Gastroesophageal sphincter (tissue), 3 donors: ENCODE measurements around the gene CPNE5.

Experiments
- EP300 ChIP-seq: sonication (generic); formaldehyde crosslinking; IDR thresholded peaks from one replicate; pipeline ENCODE4 v1.6.1; 2017; ENCODE audit warnings: antibody characterized with exemption, mild to moderate bottlenecking
- POLR2A ChIP-seq, 2 donors: fragments of 450-650 bp; IDR thresholded peaks; one replicate each; pipeline ENCODE4 v1.6.1; 2017; ENCODE audit warnings: antibody characterized with exemption in 2 of 2, mild to moderate bottlenecking in 2 of 2, moderate library complexity in 1 of 2
- POLR2AphosphoS5 ChIP-seq: sonication (generic); formaldehyde crosslinking; IDR thresholded peaks from one replicate; pipeline ENCODE4 v1.6.1; 2017; ENCODE audit warnings: antibody characterized with exemption
- TF ChIP-seq, protein P1 (sequence below), 4 experiments: fragments of 200-600 bp in 2 of 4; fragments of 450-650 bp in 2 of 4; sonication (generic) in 1 of 4; IDR thresholded peaks; one replicate each; pipeline ENCODE4 v1.5.1; 2017 to 2019; ENCODE audit warnings: antibody characterized with exemption in 4 of 4, mild to moderate bottlenecking in 2 of 4, moderate library complexity in 2 of 4

DNA sequence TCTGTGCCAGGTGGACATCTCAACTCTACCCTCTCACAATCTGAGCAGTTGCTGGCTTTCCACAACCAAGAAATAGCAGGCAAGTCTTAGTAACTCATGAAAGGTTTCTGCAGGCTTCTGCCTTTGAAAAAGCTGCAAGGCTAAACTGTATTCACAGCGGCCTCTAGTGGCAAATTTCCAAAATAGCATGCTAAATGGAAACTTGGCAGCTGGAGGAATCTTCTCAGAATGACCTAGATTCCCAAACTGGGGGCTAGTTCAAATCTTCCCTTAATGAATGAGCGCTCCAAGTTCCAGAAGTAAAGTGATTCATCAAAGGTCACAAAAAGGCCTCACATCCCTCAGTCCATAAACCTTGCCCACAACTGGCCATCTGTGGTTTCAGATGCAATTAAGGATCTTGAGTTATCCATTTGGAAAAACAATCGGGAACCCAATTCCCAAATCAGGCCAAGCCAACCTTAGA lies 11.9 kb upstream of the CPNE5 start:
- TF ChIP-seq, protein P1, sequence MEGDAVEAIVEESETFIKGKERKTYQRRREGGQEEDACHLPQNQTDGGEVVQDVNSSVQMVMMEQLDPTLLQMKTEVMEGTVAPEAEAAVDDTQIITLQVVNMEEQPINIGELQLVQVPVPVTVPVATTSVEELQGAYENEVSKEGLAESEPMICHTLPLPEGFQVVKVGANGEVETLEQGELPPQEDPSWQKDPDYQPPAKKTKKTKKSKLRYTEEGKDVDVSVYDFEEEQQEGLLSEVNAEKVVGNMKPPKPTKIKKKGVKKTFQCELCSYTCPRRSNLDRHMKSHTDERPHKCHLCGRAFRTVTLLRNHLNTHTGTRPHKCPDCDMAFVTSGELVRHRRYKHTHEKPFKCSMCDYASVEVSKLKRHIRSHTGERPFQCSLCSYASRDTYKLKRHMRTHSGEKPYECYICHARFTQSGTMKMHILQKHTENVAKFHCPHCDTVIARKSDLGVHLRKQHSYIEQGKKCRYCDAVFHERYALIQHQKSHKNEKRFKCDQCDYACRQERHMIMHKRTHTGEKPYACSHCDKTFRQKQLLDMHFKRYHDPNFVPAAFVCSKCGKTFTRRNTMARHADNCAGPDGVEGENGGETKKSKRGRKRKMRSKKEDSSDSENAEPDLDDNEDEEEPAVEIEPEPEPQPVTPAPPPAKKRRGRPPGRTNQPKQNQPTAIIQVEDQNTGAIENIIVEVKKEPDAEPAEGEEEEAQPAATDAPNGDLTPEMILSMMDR (IDR thresholded peaks at IDR 0.05): peak in 3 of 4 experiments; percentile 63 to 78 (median 72)
- TF ChIP-seq EP300 (no peak), POLR2A (IDR thresholded peaks at IDR 0.05) (no peak), POLR2AphosphoS5 (peak; percentile 69)
